GM10248 (cell line): Measurements from ENCODE around the gene RBM14.

Experiments
- CTCF ChIA-PET: fragments of 300-600 bp; sonication (Branson Sonifier 250); formaldehyde crosslinking; extraction: SDS; loops from one replicate; lab custom pipeline; 2021; ENCODE audit warnings: antibody characterized with exemption; lab: Yijun Ruan, JAX
- POLR2A ChIA-PET: fragments of 350-650 bp; sonication (Branson Sonifier 250); formaldehyde crosslinking; extraction: SDS; loops from one replicate; lab custom pipeline; 2020; ENCODE audit warnings: antibody characterized with exemption; lab: Yijun Ruan, JAX
- DNase-seq: peaks from one replicate; pipeline ENCODE4 v3.0.0; 2012; ENCODE audit errors: extremely low spot score
- TF ChIP-seq, protein P1 (sequence below): IDR thresholded peaks from 2 replicates; pipeline ENCODE4 v1.5.1; 2012; ENCODE audit warnings: mild to moderate bottlenecking, low read depth; ENCODE audit errors: extremely low read depth, missing control alignments, control extremely low read depth

RBM14 gene

DNA sequence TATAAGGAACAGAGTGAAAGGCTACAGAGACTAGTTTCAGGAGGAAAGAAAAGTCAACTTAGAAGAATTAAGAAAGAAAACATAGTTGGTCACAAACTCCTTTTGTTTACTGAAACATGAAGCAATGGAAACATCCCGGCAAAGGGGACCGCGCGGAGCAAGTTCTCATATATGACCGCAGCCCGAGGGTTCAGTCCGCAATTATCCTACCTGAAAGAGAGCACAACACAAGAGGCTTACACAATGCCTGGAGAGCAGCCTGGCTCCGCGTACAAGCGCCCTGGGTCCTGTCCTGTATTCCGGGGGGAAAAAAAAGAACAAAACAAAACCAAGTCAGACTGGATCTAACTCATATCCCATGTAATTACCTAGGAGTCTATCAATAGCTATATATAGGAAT, 48.9 kb downstream of the RBM14 start:
- ChIA-PET CTCF (interaction anchor here (3.3 kb wide), 1 partner anchor 13 kb away, joined by 20 read pairs; the partner anchor contains the start of gene RBM4B), POLR2A (no interaction called here)
- no peak for DNase-seq
- TF ChIP-seq, protein P1, sequence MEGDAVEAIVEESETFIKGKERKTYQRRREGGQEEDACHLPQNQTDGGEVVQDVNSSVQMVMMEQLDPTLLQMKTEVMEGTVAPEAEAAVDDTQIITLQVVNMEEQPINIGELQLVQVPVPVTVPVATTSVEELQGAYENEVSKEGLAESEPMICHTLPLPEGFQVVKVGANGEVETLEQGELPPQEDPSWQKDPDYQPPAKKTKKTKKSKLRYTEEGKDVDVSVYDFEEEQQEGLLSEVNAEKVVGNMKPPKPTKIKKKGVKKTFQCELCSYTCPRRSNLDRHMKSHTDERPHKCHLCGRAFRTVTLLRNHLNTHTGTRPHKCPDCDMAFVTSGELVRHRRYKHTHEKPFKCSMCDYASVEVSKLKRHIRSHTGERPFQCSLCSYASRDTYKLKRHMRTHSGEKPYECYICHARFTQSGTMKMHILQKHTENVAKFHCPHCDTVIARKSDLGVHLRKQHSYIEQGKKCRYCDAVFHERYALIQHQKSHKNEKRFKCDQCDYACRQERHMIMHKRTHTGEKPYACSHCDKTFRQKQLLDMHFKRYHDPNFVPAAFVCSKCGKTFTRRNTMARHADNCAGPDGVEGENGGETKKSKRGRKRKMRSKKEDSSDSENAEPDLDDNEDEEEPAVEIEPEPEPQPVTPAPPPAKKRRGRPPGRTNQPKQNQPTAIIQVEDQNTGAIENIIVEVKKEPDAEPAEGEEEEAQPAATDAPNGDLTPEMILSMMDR, result no peak

DNA sequence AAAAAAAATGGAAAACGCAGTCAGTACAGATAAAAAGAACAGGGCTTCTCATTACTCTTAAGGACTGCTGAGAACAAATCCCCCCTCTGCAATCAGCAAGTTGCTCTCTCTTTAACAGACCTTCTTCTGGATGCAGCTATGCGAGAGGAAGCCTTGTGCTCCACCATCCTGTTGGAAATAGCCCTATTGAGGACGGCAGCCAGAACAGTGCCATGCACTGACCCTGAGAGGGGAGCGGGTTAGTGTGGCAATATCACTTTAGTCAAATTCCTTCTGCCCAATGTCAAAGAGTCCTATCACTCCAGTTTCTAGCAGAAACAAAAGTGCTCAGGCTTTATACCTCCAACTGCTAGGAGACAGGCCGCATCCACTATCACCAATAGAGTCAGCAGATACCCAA, 54.4 kb downstream of the RBM14 start:
- no peak for DNase-seq
- ChIA-PET CTCF (no interaction called here), POLR2A (no interaction called here)
- TF ChIP-seq, protein P1, result no peak

DNA sequence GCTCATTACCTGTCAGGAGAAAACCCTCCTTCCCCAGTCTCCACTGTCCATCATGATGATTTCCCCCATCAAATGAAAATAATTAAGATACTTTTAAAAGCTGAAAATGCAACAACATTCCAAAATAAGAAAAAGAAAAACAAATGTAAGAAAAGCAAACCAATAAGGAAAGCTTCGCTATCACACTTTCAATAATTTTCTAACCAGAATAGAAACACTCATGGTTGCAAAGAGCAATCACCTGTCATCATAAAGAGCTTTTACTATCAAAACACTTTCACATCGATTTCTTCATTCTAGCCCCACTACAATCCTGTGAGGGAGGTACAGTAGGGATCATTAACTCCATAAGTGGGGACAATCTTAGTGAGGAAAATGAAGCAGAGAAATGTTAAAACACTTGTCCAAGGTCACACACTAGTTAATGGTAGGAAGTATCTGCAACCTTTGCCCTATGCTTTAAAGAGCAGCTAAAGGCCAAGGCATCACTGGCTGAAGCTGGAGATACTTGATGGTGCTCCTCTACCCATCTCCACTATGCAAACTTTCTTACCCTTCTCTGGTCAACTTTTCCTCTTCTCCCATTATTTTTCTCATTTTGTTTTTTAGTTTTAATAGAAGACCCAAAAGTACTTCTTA, 58.7 kb downstream of the RBM14 start:
- ChIA-PET CTCF (interaction anchor here (0.7 to 1.7 kb wide), 5 partner anchors 14 to 261 kb away, joined by 3 to 4 read pairs (median 3); partner anchors contain the start of genes BBS1 and ZDHHC24), POLR2A (interaction anchor here (0.5 kb wide), 1 partner anchor 56 kb away, joined by 3 read pairs; no protein-coding TSS in a partner anchor)
- DNase-seq, result no peak
- TF ChIP-seq, protein P1, result no peak

DNA sequence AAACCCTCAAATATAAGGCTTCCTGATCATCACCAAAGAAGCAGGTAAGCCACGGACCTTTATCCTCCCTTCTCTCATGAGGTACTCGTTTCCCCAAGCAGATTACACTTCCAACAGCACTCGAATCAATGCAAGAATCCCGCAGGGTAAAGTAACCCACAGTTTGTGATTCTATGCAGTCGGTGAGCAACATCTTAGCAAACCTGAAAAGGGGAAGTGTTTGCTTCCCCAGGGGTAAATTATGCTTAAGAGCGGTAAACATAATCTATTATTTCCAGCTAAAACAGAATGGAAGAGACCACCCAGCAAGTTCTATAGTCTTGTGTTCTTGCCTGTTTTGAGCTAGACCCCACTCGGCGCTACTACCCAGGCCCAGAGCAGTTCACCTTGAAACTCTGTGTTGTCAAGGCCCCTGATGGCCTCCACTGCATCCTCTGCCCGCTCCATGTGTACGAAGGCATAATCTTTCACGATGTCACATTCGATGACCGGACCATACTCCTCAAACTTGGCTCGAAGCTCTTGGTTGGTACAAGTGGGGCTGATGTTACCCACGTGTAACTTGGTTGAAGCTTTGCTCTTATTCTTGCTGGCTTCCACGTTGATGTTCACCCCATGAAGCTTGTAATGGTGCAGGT, 60.0 kb downstream of the RBM14 start:
- ChIA-PET POLR2A (interaction anchor here (0.9 to 2.2 kb wide), 2 partner anchors 38 to 131 kb away, joined by 4 to 12 read pairs; partner anchors contain the start of genes RBM4 and ZDHHC24), CTCF (interaction anchor here (1.1 to 4.8 kb wide), 14 partner anchors 8 to 287 kb away, joined by 3 to 103 read pairs (median 11); partner anchors contain the start of genes CCDC87, CCS, CTSF and MRPL11)
- no peak for DNase-seq
- TF ChIP-seq, protein P1, result no peak
